ENCODE data around the gene THOP1.

DNA sequence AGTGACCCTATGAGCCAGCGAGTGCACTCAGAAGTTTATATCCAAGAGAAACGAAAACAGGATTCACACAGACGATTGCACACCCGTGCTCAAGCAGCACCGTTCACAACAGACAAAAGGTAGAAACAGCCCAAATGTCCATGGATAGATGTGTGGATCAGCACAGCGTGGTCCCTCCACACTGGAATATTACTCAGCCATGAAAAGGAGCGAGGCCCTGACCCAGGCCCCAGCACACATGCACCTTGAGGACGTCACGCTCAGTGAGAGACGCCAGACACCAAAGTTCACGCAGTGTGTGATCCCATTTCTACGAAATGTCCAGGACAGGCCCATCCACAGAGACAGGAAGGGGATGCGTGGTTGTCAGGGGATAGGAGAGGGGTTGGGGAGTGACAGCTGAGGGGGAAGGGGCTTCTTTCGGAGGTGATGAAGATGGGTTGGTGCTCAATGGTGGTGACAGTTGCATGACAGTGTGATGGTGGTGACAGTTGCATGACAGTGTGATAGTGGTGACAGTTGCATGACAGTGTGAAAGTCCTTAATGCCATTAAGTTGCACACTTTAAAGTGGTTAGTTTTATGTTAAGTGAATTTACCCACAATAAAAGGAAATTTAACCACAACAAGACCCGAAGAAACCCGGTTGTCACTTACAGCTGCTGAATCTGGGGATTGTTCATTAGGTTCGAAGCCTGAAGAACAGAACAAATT is 26.5 kb upstream of the THOP1 start:
- TF ChIP-seq, protein P1, sequence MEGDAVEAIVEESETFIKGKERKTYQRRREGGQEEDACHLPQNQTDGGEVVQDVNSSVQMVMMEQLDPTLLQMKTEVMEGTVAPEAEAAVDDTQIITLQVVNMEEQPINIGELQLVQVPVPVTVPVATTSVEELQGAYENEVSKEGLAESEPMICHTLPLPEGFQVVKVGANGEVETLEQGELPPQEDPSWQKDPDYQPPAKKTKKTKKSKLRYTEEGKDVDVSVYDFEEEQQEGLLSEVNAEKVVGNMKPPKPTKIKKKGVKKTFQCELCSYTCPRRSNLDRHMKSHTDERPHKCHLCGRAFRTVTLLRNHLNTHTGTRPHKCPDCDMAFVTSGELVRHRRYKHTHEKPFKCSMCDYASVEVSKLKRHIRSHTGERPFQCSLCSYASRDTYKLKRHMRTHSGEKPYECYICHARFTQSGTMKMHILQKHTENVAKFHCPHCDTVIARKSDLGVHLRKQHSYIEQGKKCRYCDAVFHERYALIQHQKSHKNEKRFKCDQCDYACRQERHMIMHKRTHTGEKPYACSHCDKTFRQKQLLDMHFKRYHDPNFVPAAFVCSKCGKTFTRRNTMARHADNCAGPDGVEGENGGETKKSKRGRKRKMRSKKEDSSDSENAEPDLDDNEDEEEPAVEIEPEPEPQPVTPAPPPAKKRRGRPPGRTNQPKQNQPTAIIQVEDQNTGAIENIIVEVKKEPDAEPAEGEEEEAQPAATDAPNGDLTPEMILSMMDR (IDR thresholded peaks at IDR 0.05) = no peak
- TF ChIP-seq POLR2A (IDR thresholded peaks at IDR 0.05) = no peak
